DOHH2 (cell line): ENCODE measurements around the gene GATAD2B.

Experiments
- EZH2phosphoT487 ChIP-seq: fragments of 200-600 bp; sonication (generic); IDR thresholded peaks from 2 replicates; pipeline ENCODE4 v1.6.1; 2017; ENCODE audit warnings: borderline replicate concordance, mild to moderate bottlenecking, antibody characterized with exemption, low read length, moderate library complexity, mixed read lengths
- TF ChIP-seq, protein P1 (sequence below): fragments of 200-600 bp; sonication (generic); IDR thresholded peaks from one replicate; pipeline ENCODE4 v1.5.1; 2014; ENCODE audit warnings: antibody characterized with exemption, mild to moderate bottlenecking, low read depth, low read length; ENCODE audit not compliant: poor library complexity, severe bottlenecking

DNA sequence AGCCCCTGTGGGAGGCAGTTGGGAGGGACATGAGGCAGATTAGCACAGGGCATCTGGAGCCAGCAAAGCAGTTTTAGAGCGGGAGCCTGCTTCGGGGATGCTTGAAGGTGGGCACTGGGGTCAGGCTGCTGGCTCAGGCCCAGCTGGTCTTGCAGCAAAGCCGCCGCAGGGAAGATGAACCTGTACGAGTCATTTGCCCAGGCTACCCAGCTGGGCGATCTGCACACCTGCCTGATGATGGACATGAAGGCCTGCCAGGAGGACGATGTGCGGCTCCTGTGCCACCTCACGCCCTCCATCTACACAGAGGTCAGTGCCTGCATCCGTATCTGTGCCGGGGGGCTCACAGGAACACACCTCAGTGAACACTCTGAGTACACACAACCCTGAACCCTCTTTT lies 155.3 kb downstream of the GATAD2B start:
- TF ChIP-seq, protein P1, sequence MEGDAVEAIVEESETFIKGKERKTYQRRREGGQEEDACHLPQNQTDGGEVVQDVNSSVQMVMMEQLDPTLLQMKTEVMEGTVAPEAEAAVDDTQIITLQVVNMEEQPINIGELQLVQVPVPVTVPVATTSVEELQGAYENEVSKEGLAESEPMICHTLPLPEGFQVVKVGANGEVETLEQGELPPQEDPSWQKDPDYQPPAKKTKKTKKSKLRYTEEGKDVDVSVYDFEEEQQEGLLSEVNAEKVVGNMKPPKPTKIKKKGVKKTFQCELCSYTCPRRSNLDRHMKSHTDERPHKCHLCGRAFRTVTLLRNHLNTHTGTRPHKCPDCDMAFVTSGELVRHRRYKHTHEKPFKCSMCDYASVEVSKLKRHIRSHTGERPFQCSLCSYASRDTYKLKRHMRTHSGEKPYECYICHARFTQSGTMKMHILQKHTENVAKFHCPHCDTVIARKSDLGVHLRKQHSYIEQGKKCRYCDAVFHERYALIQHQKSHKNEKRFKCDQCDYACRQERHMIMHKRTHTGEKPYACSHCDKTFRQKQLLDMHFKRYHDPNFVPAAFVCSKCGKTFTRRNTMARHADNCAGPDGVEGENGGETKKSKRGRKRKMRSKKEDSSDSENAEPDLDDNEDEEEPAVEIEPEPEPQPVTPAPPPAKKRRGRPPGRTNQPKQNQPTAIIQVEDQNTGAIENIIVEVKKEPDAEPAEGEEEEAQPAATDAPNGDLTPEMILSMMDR = no peak
- TF ChIP-seq EZH2phosphoT487 = no peak
